GM19395 (cell line): ENCODE data around the gene TMEM139.
"Not testable (repeated sequence)": the region's sequence is repeated elsewhere in the genome, so short reads cannot be mapped to it uniquely, and the experiment has no call there.

ENCODE experiments used
- ATAC-seq: cut with Tn5 transposase; IDR thresholded peaks from one replicate; pipeline ENCODE4 v1.9.1; 2021; ENCODE audit warnings: mild to moderate bottlenecking, moderate library complexity; ENCODE audit not compliant: unreplicated experiment

TMEM139 gene

DNA sequence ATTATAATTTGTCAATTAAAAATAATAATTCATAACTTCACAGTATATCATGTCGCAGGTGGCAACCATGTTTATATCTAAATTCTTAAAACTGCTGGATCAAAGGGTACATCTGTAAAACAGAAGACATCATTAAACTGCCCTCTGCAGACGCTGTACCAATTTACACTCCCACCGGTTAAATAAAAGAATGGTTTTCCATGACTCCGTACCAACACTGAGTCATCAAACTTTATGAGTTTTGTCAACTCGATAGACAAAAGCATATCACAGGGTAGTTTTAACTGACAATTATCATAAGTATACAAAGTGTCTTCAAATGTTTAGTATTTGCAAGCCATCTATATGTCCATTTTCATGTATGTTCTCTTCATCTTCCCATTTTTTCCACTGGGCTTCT lies 27.3 kb upstream of the TMEM139 start:
- no peak for ATAC-seq

DNA sequence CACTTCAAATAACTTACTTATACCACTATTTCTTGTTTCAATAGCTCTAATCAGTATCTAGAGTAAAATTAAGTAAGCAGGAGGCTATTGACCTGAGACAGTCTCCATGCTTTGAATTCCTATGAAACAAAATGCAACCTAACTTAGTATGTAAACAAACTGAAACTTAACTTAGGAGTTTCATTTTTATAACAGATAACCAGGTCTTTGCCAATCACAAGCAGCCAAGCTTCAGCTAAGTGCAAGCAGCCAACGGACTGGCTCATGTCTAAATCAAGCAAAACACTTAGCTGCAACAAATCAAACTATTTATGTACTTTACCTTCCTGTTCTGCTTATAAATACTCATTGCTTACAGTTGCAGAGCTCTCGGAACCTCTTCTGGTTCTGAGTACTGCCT lies 25.9 kb upstream of the TMEM139 start:
- ATAC-seq: peak; percentile 44

DNA sequence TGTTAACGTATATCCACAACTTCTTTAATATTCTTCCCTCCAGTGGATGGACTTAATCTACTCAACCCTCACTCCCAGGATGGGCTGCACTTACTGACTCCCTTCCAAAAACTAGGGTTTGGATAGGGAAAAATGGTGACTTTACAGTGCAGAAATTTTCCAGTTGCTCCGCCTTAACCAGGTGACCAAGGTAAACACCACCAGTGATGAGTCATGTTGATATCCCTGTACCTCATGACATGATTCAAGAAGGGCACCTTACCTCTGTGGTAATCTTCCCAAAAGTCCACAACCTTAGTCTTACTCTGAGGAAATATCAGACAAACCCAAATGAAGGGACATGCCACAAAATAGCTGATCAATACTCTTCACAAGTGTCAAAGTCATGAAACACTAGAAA lies 25.0 kb upstream of the TMEM139 start:
- ATAC-seq: no peak

DNA sequence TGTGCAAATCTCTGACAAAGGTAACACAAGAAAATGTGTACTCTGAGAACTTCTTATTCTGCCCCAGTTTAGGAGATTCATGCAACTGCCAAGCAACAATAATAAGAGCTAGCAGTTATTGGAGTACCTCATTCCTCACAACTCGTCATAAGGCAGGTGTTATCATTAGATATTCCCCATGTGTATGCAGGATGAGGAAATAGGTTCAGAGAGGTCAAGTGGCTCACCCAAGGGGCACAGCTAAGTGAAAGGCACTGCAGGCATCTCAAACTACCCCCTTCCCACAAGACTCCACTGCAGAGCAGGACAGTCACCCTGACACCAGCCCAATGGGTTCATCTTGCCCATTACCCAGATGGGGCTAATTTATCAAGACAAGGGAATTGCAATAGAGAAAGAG lies 22.9 kb upstream of the TMEM139 start:
- no peak for ATAC-seq

DNA sequence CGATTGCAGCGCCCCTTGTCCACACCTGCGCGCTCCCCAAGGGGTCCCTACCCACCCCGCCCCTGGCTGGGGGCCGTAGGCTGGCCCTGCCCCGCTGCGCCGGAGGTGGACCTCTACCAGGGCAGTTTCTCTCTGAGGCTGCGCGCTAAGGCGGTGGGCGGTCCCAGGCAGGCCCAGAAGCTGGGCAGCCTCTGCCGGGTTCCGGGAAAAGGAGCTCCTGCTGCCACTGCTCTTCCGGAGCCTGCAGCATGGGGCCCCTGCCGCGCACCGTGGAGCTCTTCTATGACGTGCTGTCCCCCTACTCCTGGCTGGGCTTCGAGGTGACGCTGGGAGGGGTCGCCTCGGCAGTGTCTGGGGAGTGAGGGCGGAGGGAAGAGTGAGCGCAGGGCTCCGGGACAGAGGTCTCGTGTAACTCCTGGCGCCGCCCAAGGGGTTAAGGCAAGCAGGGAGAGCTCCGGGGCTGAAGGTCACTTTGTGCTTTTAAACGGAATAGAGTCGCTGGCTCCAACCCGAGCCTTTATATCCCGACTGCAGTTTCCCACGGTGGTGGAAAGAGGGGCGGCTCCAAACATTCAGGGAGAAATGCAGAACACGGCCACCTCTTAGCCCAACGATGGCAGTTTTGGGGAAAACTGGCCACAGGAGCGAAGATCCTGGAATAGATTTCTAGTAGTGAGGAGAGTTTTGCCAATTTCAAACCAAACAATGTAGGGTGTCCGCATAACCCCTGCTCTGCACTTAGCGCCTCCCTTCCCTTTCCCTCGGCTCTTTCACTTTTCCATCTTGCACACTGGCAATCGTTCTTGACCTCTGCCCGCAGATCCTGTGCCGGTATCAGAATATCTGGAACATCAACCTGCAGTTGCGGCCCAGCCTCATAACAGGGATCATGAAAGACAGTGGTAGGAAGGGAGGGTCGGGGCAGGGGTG lies 21.2 kb upstream of the TMEM139 start, which contains the start of gene GSTK1:
GSTK1 (plus strand) TSS at position 176 of the 930 bp plus-strand sequence; CDS start at position 249, 73 bp downstream.
- ATAC-seq: peak; percentile 94

DNA sequence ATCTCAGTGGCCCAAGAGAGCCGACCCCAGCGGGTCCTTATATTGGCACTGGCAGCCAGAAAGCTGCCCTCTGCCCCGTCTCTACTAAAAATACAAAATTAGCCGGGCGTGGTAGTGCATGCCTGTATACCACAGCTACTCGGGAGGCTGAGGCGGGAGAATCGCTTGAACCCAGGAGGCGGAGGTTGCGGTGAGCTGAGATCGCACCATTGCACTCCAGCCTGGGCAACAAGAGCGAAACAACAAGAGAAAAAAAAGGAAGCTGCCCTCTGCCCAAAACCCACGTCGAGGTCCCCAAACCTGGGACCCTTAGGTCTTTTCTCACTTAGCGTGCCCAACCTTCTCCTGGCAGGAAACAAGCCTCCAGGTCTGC lies 20.6 kb upstream of the TMEM139 start:
- ATAC-seq: not testable (repeated sequence)

DNA sequence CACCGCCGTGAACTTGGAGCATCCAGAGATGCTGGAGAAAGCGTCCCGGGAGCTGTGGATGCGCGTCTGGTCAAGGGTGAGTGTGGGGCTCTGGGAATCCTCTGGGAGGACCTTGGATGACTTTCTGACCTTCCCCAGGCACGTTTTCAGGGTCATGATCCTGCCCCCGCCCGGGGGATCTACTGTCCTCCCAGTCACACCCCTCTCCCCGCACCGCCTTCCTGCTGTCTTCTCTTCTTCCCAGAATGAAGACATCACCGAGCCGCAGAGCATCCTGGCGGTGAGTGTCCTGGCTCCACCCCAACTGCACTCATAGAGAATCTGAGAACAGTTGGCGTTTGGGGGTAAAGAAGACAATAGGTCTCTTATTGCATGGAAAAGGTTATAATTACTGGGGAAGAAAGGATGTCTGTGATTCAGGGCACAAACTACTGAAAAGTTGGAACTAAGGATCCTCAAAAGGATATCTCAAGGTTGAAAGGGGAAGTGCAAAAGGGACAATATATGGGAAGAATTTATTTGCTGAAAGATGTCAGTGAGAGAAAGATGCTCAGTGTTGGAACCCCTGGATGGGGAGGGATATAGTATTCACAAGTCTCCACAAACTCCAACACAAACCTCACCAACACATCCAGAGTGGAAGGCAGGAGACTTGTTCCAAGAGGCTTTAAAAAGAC lies 19.6 kb upstream of the TMEM139 start:
- ATAC-seq: no peak

DNA sequence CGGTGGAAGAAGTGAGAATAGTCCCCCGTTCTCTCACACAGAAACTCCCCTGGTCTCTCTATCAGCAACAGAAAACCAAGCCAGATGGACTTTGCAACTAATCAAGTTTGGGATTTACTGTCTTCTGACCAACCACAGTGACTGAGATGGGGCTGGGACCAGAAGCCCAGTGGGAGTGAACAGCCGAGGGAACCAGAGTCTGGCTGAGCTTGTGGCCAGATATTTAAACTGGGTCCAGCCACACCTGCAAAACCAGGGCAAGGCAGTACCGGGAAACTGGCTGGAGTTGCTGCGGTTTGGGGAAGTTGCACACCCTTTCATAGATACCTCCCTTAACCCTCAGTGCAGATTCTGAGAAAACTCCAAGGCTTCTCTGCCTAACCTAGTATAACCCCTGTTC lies 15.5 kb upstream of the TMEM139 start:
- ATAC-seq: no peak

DNA sequence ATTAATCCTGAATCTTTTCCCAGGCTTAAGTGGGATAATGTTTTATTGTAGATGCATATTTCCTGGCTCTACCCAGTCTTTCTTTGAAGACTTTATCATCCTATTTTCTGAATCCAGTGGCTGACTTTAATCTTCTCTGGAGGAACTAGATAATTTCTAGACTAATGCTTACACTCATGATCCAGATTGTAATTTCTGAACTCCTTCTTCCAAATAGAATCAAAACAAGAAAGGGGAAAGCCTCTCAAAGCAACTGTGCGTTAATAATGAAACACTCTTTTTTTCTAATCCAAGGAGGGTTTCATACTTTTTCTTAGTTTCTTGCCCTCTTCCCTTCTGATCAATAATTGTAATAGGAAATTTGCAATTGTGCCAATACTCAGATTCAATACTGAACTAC lies 13.5 kb upstream of the TMEM139 start:
- ATAC-seq: no peak

DNA sequence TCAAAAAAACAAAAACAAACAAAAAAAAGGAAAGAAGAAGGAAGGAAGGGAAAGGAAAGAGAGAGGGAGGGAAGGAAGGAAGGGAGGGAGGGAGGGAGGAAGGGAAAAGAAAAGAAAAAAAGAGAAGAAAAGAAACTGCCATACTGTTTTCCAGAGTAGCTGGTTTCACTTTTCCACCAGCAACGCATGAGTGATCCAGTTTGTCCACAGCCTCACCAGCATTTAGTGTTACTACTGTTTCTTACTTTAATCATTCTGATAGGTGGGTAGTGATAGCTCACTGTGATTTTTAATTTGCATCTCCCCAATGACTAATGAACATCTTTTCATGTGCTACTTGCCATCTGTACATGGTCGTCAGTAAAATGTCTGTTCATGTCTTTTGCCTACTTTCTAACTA lies 11.9 kb upstream of the TMEM139 start:
- no peak for ATAC-seq

DNA sequence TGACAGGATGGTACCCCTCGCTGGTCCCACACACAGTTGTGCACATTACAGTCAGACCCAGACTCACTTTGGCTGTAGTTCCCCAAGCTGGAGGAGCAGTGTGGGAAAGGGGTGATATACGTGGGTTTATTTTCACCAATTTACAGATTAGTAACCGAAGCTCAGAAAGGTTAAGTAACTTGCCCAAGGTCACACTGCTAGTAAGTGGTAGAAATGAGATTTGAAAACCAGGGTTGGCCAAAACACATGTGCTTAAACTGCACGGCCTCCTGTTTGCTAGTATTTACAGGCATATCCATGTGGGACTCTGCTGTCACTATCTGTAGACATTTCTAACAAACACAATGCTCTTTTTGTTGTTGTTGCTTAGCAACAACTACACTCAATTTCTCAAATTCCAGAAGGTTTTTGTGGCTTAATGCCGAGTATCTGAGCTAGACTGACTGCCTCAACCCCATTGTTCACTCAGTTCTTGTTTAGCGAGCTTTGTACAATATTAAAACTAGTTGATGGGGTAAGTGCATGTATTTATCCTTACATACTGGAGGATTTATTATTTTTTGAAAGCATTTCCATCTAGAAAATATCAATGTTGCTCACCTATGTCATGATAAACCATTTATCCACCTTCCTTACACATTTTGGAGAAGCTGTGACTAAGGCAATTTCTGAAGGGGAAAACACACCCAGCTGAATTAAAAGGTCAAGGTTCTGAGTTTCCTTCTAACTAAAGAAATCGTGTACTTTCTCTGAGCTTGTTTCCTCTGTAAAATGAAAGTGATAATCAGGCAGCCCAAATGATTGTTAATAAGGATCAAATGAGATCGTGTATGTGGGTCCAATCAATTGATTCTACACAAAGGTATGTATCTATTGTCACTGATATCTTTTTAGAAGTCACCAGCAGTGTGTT lies 5.3 kb upstream of the TMEM139 start:
- ATAC-seq: peak; percentile 45

DNA sequence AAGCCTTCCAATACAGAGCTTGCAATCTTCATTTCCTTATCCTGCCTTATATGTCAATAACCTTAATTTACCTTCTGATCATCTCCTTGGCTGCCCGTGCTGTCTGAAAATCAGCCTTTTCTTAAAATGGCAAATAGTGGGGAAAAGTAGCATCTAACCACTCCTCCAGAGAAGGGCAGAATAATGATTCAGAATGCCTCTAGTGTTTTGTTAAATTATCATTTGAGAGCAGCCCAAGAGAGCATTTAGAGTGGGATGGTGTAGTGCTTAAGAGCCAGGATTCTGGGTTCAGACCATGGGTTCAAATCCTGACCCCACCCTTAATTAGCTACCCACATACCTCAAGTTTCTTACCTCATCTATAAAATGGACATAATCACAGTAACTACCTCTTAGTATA lies 4.6 kb upstream of the TMEM139 start:
- ATAC-seq: no peak

DNA sequence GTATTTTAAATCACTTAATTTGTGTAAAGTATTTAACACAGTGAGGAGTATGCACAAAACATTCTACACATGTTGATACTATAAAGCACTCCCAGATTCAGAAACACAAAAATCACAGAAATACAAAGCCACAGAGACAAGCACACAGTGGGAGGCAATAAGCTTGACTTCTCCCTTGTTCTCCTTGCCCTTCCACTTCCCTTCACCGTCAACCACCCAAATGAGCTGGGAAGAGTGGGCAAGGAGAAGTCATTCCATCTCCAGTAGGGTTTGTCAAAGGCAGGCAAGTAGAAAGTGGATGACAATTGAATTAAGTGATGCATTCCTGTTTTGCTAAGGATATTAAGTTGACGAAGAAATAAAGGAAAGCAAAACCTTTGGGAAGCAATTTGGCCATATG lies 4.2 kb upstream of the TMEM139 start:
- no peak for ATAC-seq

DNA sequence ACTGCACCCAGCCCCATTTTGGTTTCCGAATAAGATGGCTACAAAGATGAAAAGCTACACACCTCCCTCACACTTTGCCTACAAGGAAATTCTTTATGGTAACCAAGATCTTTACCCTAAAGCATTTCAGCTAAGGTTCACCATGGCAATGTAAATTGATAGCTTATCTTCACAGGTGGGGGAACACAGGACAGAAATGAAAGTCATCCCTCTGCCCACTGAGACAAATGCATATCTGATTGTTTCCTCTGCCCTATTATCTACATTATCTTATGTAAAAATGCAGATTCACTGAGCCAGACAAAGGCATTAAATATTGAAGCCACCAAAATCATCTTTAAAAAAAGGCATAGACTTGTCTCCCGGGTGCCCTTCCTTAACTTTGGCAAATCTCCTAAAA lies 3.2 kb upstream of the TMEM139 start:
- ATAC-seq: no peak

DNA sequence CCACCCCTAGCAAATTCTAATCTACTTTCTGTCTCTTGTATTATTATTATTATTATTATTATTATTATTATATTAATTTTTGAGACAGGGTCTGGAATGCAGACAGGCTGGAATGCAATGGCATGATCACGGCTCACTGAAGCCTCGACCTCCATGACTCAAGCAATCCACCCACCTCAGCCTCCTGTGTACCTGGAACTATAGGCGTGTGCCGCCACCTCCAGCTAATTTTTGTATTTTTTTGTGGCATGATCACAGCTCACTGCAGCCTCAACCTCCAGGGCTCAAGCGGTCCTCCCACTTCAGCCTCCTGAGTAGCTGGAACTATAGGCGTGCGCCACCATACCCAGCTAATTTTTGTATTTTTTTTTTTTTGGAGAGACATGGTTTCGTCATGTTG lies 2.6 kb upstream of the TMEM139 start:
- no peak for ATAC-seq

DNA sequence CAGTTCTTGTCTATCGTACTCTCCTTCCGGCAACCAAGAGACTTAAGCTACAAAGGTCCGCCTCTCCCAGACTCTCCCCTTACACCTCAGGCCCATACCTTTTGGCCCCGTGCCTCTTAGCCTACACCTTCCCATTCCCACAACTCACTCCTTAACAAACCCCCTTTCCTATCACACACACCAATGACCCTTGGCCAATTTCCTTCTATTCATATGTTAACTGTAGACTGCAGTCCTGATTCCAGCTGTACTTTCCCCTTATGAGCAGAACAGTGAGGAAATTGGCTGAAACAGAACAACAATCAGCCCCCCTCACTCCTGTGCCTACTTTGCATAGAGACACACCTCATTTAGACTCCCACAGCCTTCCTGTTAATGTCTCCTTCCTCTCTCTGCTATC lies 1.4 kb upstream of the TMEM139 start:
- ATAC-seq: no peak

DNA sequence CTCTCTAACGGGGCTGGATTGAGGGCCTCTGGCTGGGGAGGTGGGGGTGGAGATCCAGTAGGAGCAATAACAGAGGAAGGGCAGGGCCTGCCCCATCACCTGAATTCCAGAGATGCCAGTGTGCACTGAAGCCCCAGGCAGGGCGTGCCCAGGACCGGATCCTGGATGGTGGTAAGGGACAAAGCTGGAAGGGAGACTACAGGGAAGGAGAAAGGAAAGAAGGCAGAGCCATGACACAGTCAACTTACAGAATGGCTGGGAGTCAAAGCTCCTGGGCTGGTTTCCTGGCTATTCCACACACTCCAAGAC lies 666 bp downstream of the TMEM139 start:
- ATAC-seq: no peak

DNA sequence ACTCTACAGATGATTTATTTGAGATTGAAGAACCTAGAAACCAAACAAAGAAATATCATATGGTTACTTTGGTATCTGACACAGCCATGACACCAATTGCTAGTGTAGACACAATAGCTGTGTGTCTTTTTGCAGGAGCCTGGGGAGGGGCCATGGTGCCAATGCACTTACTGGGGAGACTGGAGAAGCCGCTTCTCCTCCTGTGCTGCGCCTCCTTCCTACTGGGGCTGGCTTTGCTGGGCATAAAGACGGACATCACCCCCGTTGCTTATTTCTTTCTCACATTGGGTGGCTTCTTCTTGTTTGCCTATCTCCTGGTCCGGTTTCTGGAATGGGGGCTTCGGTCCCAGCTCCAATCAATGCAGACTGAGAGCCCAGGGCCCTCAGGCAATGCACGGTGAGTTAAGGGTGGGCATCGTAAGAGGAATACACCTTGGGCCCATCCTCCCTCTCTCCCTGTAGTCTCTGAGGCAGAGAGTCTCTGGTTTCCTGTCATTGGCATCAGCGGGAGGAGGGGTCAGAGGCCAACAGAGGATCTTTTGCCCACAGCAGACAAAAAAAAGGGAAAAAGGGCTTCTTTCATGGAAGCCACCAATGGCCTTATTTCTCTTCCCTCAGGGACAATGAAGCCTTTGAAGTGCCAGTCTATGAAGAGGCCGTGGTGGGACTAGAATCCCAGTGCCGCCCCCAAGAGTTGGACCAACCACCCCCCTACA lies 1.2 kb downstream of the TMEM139 start:
- no peak for ATAC-seq

DNA sequence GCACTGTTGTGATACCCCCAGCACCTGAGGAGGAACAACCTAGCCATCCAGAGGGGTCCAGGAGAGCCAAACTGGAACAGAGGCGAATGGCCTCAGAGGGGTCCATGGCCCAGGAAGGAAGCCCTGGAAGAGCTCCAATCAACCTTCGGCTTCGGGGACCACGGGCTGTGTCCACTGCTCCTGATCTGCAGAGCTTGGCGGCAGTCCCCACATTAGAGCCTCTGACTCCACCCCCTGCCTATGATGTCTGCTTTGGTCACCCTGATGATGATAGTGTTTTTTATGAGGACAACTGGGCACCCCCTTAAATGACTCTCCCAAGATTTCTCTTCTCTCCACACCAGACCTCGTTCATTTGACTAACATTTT lies 1.7 kb downstream of the TMEM139 start:
- ATAC-seq: no peak

DNA sequence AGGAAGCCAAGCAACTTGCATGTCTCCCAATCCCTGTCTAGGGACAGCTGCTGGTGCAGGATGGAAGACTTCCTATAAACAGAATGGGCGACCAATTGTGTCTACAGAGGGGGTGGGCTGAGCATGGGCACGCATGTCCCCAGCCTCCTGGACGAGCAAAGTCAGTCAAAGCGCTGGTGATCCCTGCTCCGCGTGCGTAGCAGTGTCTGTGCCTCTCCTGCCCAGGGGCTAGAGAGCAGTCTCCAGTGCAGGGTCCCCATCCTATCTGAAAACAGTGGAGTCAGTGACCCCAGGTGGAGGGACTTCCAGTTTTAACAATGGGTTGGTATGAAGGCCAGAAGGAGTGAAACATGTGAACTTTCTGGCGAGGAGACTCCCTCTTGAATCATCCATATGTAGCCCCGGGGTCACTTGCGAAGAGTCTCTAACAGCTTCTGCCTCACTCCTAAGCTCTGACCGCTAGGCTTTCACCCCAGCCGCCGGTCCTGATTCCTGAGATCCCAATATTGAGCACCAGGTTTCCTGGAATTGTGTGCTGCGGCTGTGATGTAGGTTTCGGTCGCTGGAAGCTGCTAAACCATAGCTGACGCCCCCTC lies 2.7 kb downstream of the TMEM139 start:
- no peak for ATAC-seq
